ENCODE data around the gene OR52E6. TPM values are rescaled to one million over a fixed set of nuclear protein-coding genes. Genes with fewer than 3 reads are reported as not detected.

Gene OR52E6
- total and polyA plus RNA-seq, 2 of the 13 experiments (the other 11 are each of a cell fraction or from before 2014, with no cell fraction given), result not detected

DNA sequence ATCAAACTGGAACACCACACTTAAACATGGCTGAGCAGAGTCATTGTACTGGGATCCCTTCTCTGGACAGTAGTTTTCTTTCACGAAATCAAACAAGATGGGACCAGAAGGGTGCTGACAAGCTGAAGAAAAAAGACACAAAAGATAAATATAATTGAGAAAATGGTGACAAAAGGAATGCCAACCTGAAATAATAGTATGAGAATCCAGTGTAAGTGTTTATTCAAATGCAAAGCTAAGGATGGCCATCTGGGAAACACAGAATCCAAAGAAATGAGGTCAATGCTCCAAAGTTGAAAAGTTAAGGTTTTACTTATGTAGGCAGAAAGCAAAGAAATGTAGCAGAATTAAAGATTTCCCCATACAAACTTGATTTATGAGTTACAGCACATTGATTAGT is 46.0 kb upstream of the OR52E6 start:
- intact Hi-C loops (cut with micrococcal nuclease; ENCODE audit: unreplicated experiment) (no loop called here), in situ Hi-C loops (cut with HindIII; ENCODE audit: extremely low pct_ligation_motif_present, low pct_unique_long_range_greater_than_20kb) (no loop called here)
- Histone ChIP-seq H3K79me2 (ENCODE audit: insufficient read depth, low read length) (no peaks in the 10 kb centered on the region), H3K4me3 (replicated peaks in 1 of 3; ENCODE audit: insufficient read depth in 1 of 3, low read depth in 2 of 3, low read length in 3 of 3) (no peak overlapping the region), H3K27ac (ENCODE audit: extremely low read length, insufficient read depth, low read length) (no peak overlapping the region), H3K4me1 (ENCODE audit: insufficient read depth, low read length) (no peaks in the 10 kb centered on the region), H3K4me2 (ENCODE audit: low read depth, low read length) (no peak overlapping the region), H3K36me3 (replicated peaks in 1 of 2; ENCODE audit: control insufficient read depth in 1 of 2, insufficient read depth in 2 of 2, low read length in 2 of 2) (no peaks in the 10 kb centered on the region), H3K27me3 (ENCODE audit: control insufficient read depth in 1 of 2, insufficient read depth in 2 of 2, low read length in 2 of 2) (no peaks in the 10 kb centered on the region), H2AFZ (ENCODE audit: low read length) (no peak overlapping the region), H3K9ac (ENCODE audit: insufficient read depth, low read depth, low read length) (no peak overlapping the region), H3K9me3 (ENCODE audit: low read length) (no peaks in the 10 kb centered on the region), H4K20me1 (ENCODE audit: insufficient read depth, low read length) (no peaks in the 10 kb centered on the region)
- ChIA-PET POLR2A (no interaction called here), CTCF (ENCODE audit: low intra/inter-chr PET ratio, low total read pairs) (no interaction called here)
- no peak for DNase-seq (ENCODE audit: low spot score)
- no TSS peak for BruUV-seq (replicated peaks)
- WGBS (ENCODE audit: low lambda C conversion rate), result 0% methylated on average over 1 of the region's 1 CpG
- no peak for FAIRE-seq
- no peak for TF ChIP-seq ZNF138 (CRISPR knock-in tag; IDR thresholded peaks at IDR 0.05; ENCODE audit: low read depth)
- TF ChIP-seq KAT2B (IDR thresholded peaks at IDR 0.05; ENCODE audit: borderline replicate concordance, low read depth, low read length), result no peak
- no peak for TF ChIP-seq ZNF589 (CRISPR knock-in tag; conservative IDR thresholded peaks at IDR 0.05)
- TF ChIP-seq MAFK (conservative IDR thresholded peaks at IDR 0.05 in 1 of 2, IDR thresholded peaks at IDR 0.05 in 1 of 2; ENCODE audit: low read length in 2 of 2), result no peak
- TF ChIP-seq ZNF382 (CRISPR knock-in tag; IDR thresholded peaks at IDR 0.05; ENCODE audit: borderline replicate concordance), result no peak
- no peak for TF ChIP-seq ZSCAN30 (CRISPR knock-in tag; IDR thresholded peaks at IDR 0.05)
- TF ChIP-seq, protein P1, sequence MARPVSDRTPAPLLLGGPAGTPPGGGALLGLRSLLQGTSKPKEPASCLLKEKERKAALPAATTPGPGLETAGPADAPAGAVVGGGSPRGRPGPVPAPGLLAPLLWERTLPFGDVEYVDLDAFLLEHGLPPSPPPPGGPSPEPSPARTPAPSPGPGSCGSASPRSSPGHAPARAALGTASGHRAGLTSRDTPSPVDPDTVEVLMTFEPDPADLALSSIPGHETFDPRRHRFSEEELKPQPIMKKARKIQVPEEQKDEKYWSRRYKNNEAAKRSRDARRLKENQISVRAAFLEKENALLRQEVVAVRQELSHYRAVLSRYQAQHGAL (CRISPR knock-in tag; IDR thresholded peaks at IDR 0.05; ENCODE audit: not compliant biosample characterization), result no peak
- TF ChIP-seq SKIL (CRISPR knock-in tag; IDR thresholded peaks at IDR 0.05; ENCODE audit: borderline replicate concordance), result no peak
- no peak for TF ChIP-seq ZNF672 (CRISPR knock-in tag; IDR thresholded peaks at IDR 0.05)
- no peak for TF ChIP-seq ZNF180 (CRISPR knock-in tag; IDR thresholded peaks at IDR 0.05; ENCODE audit: borderline replicate concordance, low read depth)
- TF ChIP-seq ZNF816 (CRISPR knock-in tag; IDR thresholded peaks at IDR 0.05; ENCODE audit: borderline replicate concordance), result no peak
- no peak for TF ChIP-seq MED8 (CRISPR knock-in tag; IDR thresholded peaks at IDR 0.05; ENCODE audit: insufficient replicate concordance)
- TF ChIP-seq ZNF557 (CRISPR knock-in tag; IDR thresholded peaks at IDR 0.05), result no peak
- no peak for TF ChIP-seq ZNF326 (CRISPR knock-in tag; IDR thresholded peaks at IDR 0.05; ENCODE audit: borderline replicate concordance)
- ATAC-seq, result no peak
